HepG2 (cell line): ENCODE data around the gene NUBP2. TPM values are rescaled to one million over a fixed set of nuclear protein-coding genes. Genes with fewer than 3 reads are reported as not detected.

Experiments
- ATF7 ChIP-seq, 2 experiments: fragments of 450-650 bp in 1 of 2; sonication (generic) in 1 of 2; formaldehyde crosslinking in 1 of 2; IDR thresholded peaks; 2 replicates each; pipeline versions ENCODE4 v1.4.0 to v1.6.1; 2016 to 2020; ENCODE audit warnings: antibody characterized with exemption in 1 of 2, mild to moderate bottlenecking in 1 of 2, missing genetic modification reagents in 1 of 2
- CBX2 ChIP-seq, 2 experiments: fragments of 200-600 bp in 1 of 2; sonication (generic); formaldehyde crosslinking in 1 of 2; IDR thresholded peaks; 2 replicates each; pipeline versions ENCODE4 v1.7.0 to v1.8.1; 2018 to 2022; ENCODE audit warnings: low read depth in 2 of 2, low read length in 1 of 2, mild to moderate bottlenecking in 1 of 2, missing genetic modification reagents in 1 of 2
- CC2D1A ChIP-seq: sonication (generic); formaldehyde crosslinking; IDR thresholded peaks from 2 replicates; pipeline ENCODE4 v1.8.1; 2023; ENCODE audit warnings: mild to moderate bottlenecking, missing genetic modification reagents
- CREBL2 ChIP-seq: sonication (generic); formaldehyde crosslinking; IDR thresholded peaks from 2 replicates; pipeline ENCODE4 v1.8.1; 2023; ENCODE audit warnings: missing genetic modification reagents, mild to moderate bottlenecking, borderline replicate concordance
- KDM5A ChIP-seq: fragments of 200-600 bp; sonication (generic); IDR thresholded peaks from 2 replicates; pipeline ENCODE4 v1.7.0; 2018; ENCODE audit warnings: antibody characterized with exemption, mild to moderate bottlenecking, low read length, borderline replicate concordance
- MXD1 ChIP-seq: sonication (generic); formaldehyde crosslinking; IDR thresholded peaks from 2 replicates; pipeline ENCODE4 v1.4.0; 2020; ENCODE audit warnings: mild to moderate bottlenecking, missing genetic modification reagents
- NBN ChIP-seq: fragments of 450-650 bp; conservative IDR thresholded peaks from 2 replicates; pipeline ENCODE4 v1.6.1; 2017
- NFE2L2 ChIP-seq: fragments of 150-350 bp; IDR thresholded peaks from 2 replicates; pipeline ENCODE4 v1.6.1; 2014; ENCODE audit warnings: low read length
- NR3C1 ChIP-seq: sonication (generic); formaldehyde crosslinking; IDR thresholded peaks from 2 replicates; pipeline ENCODE4 v1.4.0; 2020; ENCODE audit warnings: missing genetic modification reagents
- RNF2 ChIP-seq: fragments of 450-650 bp; conservative IDR thresholded peaks from 2 replicates; pipeline ENCODE4 v1.6.1; 2016; ENCODE audit warnings: low read depth
- SYNCRIP ChIP-seq: fragments of 200-400 bp; formaldehyde crosslinking; IDR thresholded peaks from 2 replicates; pipeline ENCODE4 v1.6.1; 2018; ENCODE audit warnings: mild to moderate bottlenecking, low read depth, low read length; ENCODE audit not compliant: insufficient read depth
- U2AF1 ChIP-seq: fragments of 200-400 bp; formaldehyde crosslinking; optimal IDR thresholded peaks from 2 replicates; pipeline ENCODE3; 2017; ENCODE audit warnings: mild to moderate bottlenecking, low read depth, low read length
- ZNF101 ChIP-seq: sonication (generic); formaldehyde crosslinking; IDR thresholded peaks from 2 replicates; pipeline ENCODE4 v1.4.0; 2020; ENCODE audit warnings: mild to moderate bottlenecking, low read depth, missing genetic modification reagents, borderline replicate concordance
- ZNF33A ChIP-seq: sonication (generic); formaldehyde crosslinking; IDR thresholded peaks from 2 replicates; pipeline ENCODE4 v1.5.1; 2020; ENCODE audit warnings: missing genetic modification reagents, mild to moderate bottlenecking, moderate library complexity, borderline replicate concordance
- ZNF496 ChIP-seq: sonication (generic); formaldehyde crosslinking; IDR thresholded peaks from 2 replicates; pipeline ENCODE4 v1.8.1; 2023; ENCODE audit warnings: mild to moderate bottlenecking, moderate library complexity, missing genetic modification reagents; ENCODE audit not compliant: insufficient replicate concordance
- ZNF549 ChIP-seq: sonication (generic); formaldehyde crosslinking; IDR thresholded peaks from 2 replicates; pipeline ENCODE4 v1.5.0; 2020; ENCODE audit warnings: missing genetic modification reagents
- ZNF567 ChIP-seq: sonication (generic); formaldehyde crosslinking; IDR thresholded peaks from 2 replicates; pipeline ENCODE4 v1.8.1; 2023; ENCODE audit warnings: mild to moderate bottlenecking, missing genetic modification reagents, borderline replicate concordance
- ZXDC ChIP-seq: sonication (generic); formaldehyde crosslinking; IDR thresholded peaks from 2 replicates; pipeline ENCODE4 v1.5.0; 2020; ENCODE audit warnings: mild to moderate bottlenecking, missing genetic modification reagents
- polyA plus RNA-seq, 8 experiments: library from polyadenylated mRNA; depleted of rRNA in 3 of 8; stranded (reverse) in 7 of 8; unstranded in 1 of 8; fragments of >200 nt; fragmentation: Illumina TruSeq in 4 of 8; extraction: Trizol in 4 of 8; gene quantifications; 2 replicates each; pipeline versions ENCODE4 v1.2.1 to v1.2.3, GENCODE V29; 2011 to 2016; ENCODE audit warnings: low read depth in 4 of 8, missing spikeins in 1 of 8, mixed read lengths in 1 of 8; ENCODE audit not compliant: insufficient read depth in 1 of 8
- total RNA-seq, 5 experiments: library from RNA; depleted of rRNA; stranded (reverse); fragments of >200 nt; fragmentation: Illumina TruSeq; extraction: Trizol; gene quantifications; 2 replicates each; pipeline ENCODE4 v1.2.3, GENCODE V29; 2016; ENCODE audit warnings: low read depth in 1 of 5
- TF ChIP-seq, protein P1 (sequence below): sonication (generic); formaldehyde crosslinking; IDR thresholded peaks from 2 replicates; pipeline ENCODE4 v1.4.0; 2020; ENCODE audit warnings: mild to moderate bottlenecking, missing genetic modification reagents
- TF ChIP-seq, protein P2 (sequence below): sonication (generic); formaldehyde crosslinking; IDR thresholded peaks from 2 replicates; pipeline ENCODE4 v1.5.0; 2020; ENCODE audit warnings: mild to moderate bottlenecking, missing genetic modification reagents

Gene NUBP2
- total and polyA plus RNA-seq, 2 of the 13 experiments (the other 11 are each of a cell fraction or from before 2014, with no cell fraction given): 25.7 to 61.5 TPM

GRCh38 chr16:1826691-1827573 lies 44.2 kb downstream of the NUBP2 start, which contains the start of the genes FAHD1 and HAGH (continued):
- TF ChIP-seq, protein P1, sequence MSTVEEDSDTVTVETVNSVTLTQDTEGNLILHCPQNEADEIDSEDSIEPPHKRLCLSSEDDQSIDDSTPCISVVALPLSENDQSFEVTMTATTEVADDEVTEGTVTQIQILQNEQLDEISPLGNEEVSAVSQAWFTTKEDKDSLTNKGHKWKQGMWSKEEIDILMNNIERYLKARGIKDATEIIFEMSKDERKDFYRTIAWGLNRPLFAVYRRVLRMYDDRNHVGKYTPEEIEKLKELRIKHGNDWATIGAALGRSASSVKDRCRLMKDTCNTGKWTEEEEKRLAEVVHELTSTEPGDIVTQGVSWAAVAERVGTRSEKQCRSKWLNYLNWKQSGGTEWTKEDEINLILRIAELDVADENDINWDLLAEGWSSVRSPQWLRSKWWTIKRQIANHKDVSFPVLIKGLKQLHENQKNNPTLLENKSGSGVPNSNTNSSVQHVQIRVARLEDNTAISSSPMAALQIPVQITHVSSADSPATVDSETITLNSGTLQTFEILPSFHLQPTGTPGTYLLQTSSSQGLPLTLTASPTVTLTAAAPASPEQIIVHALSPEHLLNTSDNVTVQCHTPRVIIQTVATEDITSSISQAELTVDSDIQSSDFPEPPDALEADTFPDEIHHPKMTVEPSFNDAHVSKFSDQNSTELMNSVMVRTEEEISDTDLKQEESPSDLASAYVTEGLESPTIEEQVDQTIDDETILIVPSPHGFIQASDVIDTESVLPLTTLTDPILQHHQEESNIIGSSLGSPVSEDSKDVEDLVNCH: no peak
- no peak for TF ChIP-seq ZNF567 (CRISPR knock-in tag)
- TF ChIP-seq RNF2: peak; percentile 95
- TF ChIP-seq ZNF549 (CRISPR knock-in tag): no peak
- no peak for TF ChIP-seq ZNF496 (CRISPR knock-in tag)
- TF ChIP-seq NR3C1 (CRISPR knock-in tag): no peak
- no peak for TF ChIP-seq SYNCRIP
- no peak for TF ChIP-seq ZNF33A (CRISPR knock-in tag)
- no peak for TF ChIP-seq NFE2L2
- TF ChIP-seq U2AF1: no peak
- TF ChIP-seq CC2D1A (CRISPR knock-in tag): no peak
- no peak for TF ChIP-seq CBX2 (IDR thresholded peaks at IDR 0.05; ENCODE audit: low read depth, low read length)
- no peak for TF ChIP-seq CBX2 (CRISPR knock-in tag; IDR thresholded peaks at IDR 0.05; ENCODE audit: low read depth)
- no peak for TF ChIP-seq NBN
- peak; percentile 92; the same call in 1 of the 2 replicates for TF ChIP-seq ZNF101 (CRISPR knock-in tag)
- peak; percentile 79 for TF ChIP-seq ZXDC (CRISPR knock-in tag)
- TF ChIP-seq, protein P2, sequence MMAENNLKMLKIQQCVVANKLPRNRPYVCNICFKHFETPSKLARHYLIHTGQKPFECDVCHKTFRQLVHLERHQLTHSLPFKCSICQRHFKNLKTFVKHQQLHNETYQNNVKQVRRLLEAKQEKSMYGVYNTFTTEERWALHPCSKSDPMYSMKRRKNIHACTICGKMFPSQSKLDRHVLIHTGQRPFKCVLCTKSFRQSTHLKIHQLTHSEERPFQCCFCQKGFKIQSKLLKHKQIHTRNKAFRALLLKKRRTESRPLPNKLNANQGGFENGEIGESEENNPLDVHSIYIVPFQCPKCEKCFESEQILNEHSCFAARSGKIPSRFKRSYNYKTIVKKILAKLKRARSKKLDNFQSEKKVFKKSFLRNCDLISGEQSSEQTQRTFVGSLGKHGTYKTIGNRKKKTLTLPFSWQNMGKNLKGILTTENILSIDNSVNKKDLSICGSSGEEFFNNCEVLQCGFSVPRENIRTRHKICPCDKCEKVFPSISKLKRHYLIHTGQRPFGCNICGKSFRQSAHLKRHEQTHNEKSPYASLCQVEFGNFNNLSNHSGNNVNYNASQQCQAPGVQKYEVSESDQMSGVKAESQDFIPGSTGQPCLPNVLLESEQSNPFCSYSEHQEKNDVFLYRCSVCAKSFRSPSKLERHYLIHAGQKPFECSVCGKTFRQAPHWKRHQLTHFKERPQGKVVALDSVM (CRISPR knock-in tag): peak; percentile 84
- peak; percentile 98 for TF ChIP-seq MXD1 (CRISPR knock-in tag)
- TF ChIP-seq ATF7 (IDR thresholded peaks at IDR 0.05): no peak
- TF ChIP-seq ATF7 (CRISPR knock-in tag; IDR thresholded peaks at IDR 0.05): no peak
- 0 out of 2 replicates have a peak, but pooled peaks have one; percentile 45 for TF ChIP-seq CREBL2
- TF ChIP-seq KDM5A: peak; percentile 98
